Amniotic stem cell (primary cell): ENCODE measurements around the gene TGFA.

ENCODE experiments used
- DNase-seq: peaks from one replicate; lab custom pipeline; 2025; lab: John Stamatoyannopoulos, UW

TGFA gene

DNA sequence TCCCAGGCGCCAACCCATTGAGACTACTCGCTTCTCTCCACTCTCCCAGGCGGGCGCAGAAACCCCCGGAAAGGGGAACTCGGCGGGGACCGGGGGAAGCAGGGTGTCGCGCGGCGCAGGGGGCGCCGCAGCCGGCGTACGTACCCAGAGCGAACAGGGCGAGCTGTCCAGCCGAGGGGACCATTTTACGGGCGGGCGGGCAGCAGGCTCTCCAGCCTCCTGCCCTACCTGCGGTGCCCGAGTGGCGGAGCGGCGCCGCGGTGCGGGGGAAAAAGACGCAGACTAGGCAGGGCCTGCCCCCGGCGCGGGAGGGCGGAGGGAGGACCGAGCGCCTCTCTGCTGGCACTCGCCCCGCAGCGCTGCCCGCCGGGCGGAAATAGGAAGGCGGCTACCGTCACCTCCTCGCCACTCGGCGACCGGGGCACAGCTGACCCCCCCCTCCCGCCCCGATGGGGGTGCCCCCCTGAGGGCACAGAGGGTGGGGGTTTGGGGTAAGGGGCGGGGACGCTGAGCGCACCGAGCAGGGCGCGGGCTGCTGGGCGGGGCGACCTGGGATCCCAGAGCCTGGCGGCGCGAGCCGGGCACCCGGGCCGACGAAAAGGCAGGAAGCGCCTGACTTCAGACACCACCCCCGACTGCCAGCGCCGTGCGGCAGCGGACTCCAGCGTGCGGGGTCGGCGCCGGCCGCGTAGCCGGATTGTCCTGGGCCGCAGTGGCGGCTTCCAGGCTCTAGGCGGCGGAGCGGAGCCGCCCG, at the start of gene TGFA:
TGFA (minus strand) TSS at position 243 of the 754 bp plus-strand sequence; CDS start at position 184, 59 bp downstream.
- DNase-seq = no peak

DNA sequence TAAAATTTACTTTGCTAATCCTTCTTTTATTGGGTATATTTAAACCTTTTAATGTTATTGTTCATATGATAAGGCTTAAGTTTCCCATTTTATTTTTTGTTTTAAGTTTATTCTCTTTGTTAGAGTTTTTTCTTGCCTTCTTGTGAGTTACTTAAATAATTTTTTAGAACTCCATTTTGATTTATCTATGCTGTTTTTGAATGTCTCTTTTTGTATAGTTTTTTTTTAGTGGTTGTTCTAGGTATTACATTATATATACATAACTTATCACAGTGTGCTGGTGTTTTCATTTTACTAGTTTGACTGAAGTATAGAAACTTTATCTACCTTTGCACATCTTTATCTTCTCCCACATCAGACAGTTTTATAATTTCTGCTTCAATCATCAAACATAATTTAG, 49.4 kb upstream of the TGFA start:
- DNase-seq = no peak

DNA sequence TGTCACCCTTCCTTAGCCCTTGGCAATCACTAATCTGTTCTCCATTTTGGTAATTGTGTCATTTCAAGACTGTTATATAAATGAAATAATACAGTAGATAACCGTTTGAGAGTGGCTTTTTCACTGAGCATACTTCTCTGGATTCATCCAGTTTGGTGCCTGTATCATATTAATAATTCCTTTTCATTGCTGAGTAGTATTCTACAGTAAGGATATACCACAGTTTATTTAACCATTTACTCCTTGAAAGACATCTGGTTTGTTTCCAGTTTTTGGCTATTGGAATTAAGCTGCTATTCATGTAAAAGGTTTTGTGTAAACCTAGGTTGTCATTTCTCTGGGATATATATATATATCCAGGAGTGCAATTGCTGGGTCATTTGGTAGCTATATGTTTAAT, 44.6 kb upstream of the TGFA start:
- no peak for DNase-seq

DNA sequence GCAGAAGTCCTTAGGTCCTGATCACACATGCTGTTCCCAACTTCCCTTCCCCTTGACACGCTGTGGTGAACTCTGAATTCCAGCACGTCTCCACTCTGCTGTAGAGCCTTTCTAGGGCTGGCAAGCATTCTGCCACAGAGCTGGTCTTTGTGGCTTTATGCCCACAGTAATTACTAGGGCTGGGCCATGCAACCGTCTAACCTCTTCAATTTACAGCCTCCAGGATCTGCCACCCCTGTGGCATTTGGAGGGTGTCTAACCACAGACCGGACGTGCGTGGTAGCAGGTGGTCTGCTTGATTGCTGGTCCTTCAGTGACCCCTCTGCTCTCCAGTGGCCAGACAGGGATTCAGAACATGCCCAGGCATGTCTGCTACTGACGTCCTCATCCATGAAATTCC, 43.1 kb upstream of the TGFA start:
- DNase-seq = no peak

DNA sequence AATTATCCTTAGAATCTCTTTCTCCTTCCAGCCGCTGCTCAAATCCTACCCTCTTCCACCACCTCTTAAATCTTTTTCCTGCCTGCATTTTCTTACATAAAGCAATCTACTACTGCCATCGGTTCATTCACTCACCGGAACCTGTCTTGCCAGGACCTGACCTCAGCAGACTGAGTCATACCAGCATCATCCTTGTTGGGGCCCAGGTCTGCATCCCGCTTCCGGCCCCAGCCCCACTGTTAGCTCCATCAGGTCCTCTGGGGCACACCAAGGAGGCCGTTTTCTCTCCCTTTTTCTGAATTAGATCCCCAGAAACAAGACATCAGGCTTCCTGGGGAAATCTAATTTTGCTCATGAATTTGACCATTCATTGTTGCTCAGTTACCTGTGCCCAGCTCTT, 42.7 kb upstream of the TGFA start:
- no peak for DNase-seq

DNA sequence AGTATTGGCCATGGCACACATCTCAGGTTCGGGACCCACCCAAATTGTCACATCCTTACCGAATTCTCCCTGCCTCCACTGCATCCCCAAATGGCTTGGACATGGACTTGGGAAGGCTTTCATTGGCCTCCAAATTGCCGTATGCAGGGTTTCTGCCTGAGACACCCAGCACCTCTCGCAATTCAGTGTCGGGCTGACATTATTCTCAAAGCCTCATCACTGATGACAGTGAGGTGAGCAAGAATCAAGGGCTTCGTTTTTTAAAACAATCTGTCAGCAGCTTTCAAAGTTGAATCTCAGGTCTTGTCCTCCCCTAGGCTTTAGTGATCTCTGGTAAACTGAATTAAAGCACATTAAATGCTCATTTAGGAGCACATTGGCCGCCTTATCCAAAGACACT, 29.5 kb upstream of the TGFA start:
- no peak for DNase-seq

DNA sequence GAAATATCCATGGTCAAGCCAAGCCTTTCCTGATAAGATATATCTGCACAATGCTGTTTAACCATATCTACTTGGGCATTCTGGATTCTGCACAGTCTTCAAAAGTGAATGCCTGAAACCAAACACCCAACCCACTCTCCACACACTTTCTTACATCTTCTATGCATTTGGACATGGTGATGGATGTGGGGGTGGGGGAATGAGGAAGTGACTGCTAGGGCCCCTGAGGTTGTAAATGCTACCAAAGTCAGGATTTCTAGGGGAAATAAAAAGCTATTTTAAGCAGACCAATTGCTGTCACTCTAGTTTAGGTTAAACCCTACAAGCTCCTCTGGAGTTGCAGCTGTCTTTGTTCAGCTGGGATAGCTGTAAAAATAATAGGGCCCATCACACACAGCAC, 26.7 kb upstream of the TGFA start:
- no peak for DNase-seq

DNA sequence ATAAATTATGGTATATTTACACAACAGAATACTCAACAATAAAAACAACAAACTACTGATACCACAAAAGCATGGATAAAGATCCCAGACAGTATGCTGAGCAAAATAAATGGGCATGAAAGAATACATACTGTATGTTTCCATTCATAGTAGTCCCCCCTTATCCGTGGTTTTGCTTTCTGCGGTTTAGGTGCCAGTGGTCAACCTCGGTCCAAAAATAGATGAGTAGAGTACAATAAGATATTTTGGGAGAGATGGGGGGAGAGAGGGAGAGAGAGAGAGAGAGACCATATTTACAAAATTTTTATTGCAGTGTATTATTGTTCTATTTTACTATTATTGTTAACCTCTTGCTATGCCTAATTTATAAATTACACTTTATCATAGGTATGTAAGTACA, 21.0 kb upstream of the TGFA start:
- DNase-seq = no peak

DNA sequence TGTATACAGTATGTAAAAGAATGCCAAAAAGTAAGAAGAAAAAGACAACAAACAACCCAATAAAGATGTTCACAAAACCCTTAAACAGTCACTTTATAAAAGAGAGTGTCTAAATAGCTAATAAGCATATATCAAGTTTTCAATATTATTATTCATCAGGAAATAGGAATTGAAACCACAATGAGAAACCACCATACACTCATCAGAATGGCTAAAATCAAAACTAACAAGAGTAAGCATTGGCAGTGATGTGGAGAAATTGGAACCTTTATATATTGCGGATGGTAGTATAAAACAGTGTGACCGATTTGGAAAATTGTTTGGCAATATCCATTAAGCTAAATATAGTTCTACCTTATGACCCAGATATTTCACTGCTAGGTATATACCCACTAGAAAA, 20.5 kb upstream of the TGFA start:
- no peak for DNase-seq

DNA sequence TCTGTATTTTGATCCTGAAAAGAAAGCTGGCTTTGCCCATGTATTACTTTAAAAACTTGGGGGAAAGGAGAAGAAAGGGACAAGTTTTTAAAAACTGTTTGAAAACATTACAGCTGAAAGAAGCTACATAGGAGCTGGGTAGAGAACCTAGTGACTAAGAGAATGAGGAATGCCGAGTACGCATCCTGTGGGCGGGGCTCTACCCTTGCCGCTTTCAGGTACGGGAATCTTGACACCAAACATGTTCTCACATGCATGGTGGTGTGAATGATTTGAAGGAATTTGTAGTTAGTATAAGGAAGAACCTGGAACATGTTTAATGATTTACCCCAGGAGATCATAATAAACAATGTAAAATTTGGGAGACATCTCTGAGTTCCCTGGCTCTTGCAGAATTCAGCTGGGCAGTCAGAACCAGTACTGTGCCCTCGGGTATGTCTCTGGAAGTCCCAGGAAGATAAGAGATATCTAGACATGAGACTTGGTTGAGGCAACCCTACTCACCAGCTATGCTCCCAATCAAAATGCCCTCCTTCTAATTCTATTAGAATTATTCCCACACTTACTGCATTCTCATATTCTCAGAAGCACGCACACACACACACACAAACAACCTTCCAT, 16.5 kb upstream of the TGFA start:
- DNase-seq = no peak

DNA sequence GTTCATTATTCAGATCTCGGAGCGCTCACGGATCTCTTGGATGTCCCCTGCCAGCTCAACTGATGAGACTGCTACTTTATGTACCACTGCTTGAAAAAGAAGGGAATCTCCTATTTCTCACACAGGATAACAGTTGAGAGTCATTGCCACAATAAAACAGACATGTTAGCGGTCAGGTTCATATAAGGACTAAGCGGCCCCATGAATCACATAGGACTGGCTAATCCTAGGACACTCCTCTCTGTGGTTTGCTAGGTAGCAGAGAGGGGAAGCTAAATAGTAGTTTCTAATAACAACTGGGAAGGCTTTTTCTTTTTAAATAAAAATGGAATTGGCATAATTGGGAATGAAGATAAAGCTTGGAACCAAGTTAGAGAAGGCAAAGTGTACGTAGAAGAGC, 15.9 kb upstream of the TGFA start:
- DNase-seq = no peak

DNA sequence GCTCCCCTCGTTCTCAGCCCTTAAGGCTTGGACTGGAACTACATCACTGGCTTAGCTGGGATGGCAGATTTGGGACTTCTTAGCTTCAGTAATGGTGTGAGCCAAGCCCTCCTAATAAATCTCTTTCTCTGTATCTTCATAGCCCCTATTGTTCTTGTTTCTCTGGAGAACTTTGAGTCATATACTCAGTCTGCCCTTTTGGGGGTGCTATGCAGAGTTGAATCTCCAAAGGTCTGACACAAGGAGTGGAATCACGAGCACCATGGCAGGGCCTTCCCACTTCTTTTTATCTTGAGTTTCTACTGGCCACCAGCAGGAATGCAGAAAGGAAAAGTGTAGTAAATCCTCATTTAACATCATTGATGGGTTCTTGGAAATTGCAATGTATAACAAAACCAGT, 13.3 kb upstream of the TGFA start:
- no peak for DNase-seq

DNA sequence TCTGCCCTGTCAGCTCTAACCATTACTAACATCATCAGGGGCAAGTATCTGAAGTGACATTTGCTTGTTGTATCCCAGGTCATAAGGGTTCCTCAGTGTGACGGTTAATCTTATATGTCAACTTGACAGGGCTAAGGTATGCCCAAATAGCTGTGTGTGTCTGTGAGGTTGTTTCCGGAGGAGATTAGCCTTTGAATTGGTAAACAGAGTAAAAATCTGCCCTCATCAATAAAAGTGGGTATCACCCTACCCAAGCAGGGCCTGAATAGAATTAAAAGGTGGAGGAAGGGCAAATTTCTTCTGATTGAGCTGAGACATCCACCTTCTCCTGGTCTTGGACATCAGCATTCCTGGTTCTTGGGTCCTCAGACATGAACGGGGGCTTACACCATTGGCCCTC, 12.8 kb upstream of the TGFA start:
- DNase-seq = no peak

DNA sequence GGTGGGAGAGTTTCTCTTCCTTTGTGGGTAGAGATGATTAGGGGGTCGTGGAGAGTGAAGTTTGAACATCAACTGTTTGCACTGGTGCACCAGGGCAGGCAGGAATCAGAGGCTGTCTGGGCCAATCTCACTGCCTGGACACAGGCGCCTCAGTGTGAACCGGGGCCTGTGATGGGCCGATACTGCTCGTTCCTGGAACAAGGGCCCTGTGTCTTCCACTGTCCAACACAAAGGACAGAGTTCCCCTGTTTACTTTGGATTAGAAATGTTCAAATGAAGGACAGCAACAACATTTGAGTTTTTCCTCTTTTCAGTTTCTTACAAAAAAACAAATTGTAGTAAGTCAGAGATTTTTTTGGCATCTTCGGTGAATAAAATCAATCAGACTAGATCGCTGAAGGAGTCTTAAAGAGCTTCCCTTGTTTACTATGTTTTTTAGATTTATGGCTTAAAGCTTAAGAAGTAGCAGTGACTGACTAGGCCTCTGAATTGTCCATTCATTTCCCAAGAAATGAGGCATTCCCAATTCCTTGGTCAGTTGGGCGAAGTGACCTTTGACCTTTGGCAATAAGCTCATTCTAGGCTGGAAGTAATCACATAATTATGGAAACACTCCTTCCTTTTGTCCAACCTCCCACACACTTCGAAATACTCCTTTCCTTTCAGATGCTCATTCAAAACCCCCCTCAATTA, 11.6 kb upstream of the TGFA start:
- DNase-seq = no peak

DNA sequence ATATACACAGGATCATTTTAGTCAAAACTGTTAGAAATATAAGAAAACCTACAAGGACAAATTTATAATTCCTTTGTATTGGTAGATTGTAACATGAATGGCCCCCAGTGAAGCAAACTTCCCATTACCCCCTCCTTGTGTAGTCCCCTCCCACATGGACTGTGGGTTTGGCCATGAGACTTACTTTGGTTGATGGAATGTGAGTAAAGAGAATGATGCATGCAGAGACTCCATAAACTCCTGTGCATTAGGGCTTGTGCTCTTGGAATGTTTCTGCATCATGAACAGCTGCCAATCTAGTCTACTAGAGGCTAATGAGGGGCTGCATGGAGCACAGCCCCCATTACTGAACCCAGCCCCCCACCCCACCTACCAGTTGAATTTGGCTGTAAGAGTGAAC, 8.3 kb upstream of the TGFA start:
- no peak for DNase-seq

DNA sequence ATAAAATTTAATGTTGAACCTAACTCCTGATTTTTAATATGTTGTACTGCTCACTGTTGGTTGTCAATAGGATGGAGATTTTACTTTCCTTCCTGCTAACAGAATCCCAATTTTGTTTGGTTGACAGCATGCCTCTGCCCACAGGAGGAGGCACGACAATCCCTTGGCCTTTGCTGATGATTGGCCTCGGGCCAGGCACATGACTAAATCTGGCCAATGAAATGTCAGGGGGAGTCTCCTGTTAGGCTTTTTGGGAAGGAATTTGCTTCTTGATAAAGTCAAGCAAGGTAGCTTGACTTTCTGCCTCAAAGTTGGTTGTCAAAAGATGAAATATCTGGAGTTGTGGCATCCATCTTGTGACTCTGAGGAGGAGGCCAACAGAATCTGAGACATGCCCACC, 6.8 kb upstream of the TGFA start:
- DNase-seq = no peak

DNA sequence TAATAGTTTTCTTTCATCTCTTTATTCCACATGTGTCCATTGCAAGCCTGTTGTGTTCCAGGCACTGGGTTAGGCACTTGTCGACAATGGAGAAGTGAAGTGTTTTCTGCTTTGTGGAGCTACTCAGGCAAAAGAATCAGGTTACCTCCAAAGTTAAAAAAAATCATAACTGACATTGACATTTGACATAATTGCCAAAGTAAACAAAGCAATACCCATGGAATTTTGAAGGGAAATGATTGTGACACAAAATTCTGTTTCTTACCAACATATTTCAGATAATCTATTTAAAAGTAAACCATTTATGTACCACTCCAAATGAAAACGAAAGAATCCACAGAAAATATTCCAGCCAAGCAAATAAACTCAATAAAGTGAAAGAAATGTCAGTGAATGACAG, 6.4 kb upstream of the TGFA start:
- DNase-seq = no peak

DNA sequence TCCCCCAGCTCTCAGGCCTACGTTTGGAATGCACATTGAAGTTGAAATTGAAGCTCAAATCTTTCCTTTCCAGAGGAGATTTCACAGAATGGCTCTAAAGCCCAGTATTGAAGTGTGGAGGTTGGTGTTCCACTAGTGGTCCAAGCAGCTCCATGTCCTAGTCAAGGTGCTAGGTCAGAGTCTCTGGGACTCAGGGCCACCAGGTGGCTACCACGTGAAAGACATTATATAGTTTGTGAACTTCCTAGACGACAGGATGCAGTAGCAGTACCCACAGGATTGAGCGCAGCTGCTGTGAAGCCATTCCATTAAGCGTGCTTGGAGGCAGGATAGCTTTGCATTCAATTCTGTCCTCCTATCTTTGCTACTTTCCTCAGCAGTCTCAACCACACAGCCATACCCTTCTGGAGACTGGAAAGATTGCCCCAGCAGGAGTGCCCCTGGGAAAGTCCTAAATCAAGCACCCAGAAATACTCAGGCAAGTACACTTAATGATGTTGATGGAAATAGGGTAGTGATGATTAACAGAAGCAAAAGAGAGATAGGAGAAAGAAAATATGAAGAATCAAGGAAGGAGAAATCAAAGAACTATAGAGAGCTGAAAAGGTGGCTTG, 4.7 kb upstream of the TGFA start:
- no peak for DNase-seq

DNA sequence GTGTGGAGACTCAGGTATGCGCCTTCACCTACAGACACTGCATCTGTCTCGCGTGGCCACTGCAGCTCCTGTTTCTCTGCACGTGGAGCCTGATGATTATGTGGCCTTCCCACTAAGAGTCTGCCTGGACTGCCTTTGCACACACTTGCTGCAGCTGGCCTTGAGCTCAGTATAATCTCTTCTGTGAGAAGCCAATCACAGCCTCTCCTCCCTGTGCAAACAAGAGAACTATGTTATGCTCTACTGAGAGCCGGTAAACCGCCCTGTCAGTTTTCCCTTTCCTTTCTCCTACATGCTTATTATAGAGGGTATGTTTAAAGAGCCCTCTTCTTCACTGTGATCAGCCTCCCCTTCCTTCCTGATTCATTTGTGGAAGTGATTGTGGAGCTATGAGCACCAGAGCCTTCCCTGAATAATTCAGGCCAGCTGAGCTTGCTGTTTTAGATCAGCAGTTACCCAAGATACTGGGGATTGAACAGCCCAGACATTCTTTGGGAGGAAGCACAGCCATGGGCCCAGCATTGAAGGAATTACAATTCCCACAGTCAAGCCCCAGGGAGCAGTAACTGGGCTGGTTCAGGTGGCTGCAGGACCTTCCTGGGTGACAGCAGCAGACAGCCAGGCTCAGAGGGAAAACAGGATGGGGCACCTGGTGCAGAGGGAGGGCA, 3.7 kb upstream of the TGFA start:
- DNase-seq = no peak

DNA sequence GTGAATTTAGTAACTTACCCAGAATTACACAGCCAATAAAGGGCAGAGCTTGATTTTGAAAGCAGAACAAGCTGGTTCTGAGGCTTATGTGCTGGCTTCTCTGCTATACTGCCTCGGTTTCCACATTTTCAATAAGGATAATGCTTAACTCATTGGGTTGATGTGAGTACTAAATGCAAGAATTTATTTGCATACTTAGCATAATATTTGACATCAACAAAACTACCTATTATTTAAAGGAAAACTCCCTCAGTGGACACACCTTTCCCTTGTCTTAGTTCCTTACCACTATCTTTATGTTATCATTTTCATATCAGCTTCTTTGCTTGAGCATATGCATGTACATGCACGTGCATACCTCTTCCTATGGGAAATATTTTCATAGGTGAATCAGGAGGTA, 3.0 kb upstream of the TGFA start:
- no peak for DNase-seq

DNA sequence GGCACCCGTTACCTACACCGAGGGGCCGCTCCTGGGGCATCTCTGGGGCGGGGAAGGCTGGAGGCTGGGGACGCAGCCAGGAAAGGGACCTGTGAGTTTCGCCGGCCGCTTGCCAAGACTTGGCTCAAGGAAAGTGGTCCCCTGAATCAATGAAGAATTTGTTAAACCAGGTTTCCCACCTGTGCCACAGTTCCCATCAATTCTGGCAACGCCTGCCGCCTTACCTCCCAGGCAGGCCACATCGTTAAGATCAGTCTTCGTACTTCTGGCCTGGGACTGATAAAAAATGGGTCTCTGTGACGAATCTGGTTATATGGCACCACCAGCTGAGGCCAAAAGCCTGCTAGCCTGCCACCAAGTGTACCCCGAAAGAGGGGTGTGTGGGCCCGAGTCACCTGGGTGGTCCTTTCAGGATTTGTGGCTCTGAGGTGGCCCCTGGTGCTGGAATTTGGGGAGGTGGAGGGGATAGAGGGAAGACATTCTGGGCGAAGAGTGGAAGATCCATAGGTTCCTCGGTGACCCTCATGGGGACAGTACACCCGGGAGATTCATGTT, 789 bp upstream of the TGFA start:
- DNase-seq = no peak

DNA sequence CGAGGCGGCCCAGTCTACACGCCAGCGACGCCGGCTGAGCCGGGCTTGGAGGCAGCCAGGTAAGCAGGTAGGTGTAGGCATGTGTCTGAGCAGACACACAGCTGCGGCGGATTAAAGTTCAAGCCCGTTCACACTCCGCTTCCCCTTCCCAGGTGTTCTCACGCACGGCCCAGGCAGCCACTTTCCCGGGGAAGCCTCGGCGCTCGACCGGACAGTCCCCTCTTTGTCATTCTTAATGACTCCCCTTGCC, 367 bp downstream of the TGFA start:
- DNase-seq = no peak
